Naive B cell (primary cell): Measurements from ENCODE around the gene FOXC1. TPM values are rescaled to one million over a fixed set of nuclear protein-coding genes. Genes with fewer than 3 reads are reported as not detected.

Source experiments
- ATAC-seq, 2 donors: fragments of 150-1000 bp; cut with Tn5 transposase; 2 replicates each; pipeline ENCODE4 v1.10.0; 2021; ENCODE audit warnings: low read depth in 2 of 2, mild to moderate bottlenecking in 2 of 2, moderate library complexity in 2 of 2
- DNase-seq: peaks from one replicate; pipeline ENCODE4 v3.0.0; 2022
- H3K27ac Mint-ChIP-seq, 6 donors: one replicate each; pipeline ENCODE4 v1.8.0; 2020 to 2022; ENCODE audit warnings: mild to moderate bottlenecking in 6 of 6, mixed read lengths in 6 of 6, moderate library complexity in 5 of 6, inconsistent platforms in 2 of 6
- H3K27me3 Mint-ChIP-seq, 3 donors: one replicate each; pipeline ENCODE4 v1.8.0; 2021 to 2022; ENCODE audit warnings: mixed read lengths in 3 of 3, mild to moderate bottlenecking in 1 of 3
- H3K36me3 Mint-ChIP-seq, 2 donors: one replicate each; pipeline ENCODE4 v1.8.0; 2020 to 2022; ENCODE audit warnings: mixed read lengths in 2 of 2, inconsistent platforms in 1 of 2, mild to moderate bottlenecking in 1 of 2
- H3K4me1 Mint-ChIP-seq, 3 donors: one replicate each; pipeline ENCODE4 v1.8.0; 2020 to 2022; ENCODE audit warnings: mixed read lengths in 3 of 3, inconsistent platforms in 1 of 3, mild to moderate bottlenecking in 1 of 3, moderate library complexity in 1 of 3
- H3K4me3 Mint-ChIP-seq, 8 donors: one replicate each; pipeline ENCODE4 v1.8.0; 2020 to 2022; ENCODE audit warnings: mild to moderate bottlenecking in 8 of 8, mixed read lengths in 8 of 8, moderate library complexity in 8 of 8, inconsistent platforms in 2 of 8
- H3K9me3 Mint-ChIP-seq, 7 donors: one replicate each; pipeline ENCODE4 v1.8.0; 2020 to 2022; ENCODE audit warnings: mixed read lengths in 7 of 7, mild to moderate bottlenecking in 5 of 7, inconsistent platforms in 2 of 7, moderate library complexity in 1 of 7
- polyA plus RNA-seq, 6 donors: library from polyadenylated mRNA; unstranded; fragments of 300-500 nt; fragmentation: Illumina TruSeq; gene quantifications; one replicate each; pipeline ENCODE4 v1.2.3, GENCODE V29; 2021; ENCODE audit warnings: low read depth in 6 of 6

FOXC1 gene
- polyA plus RNA-seq, 6 donors from 2014 or later: 0.17 TPM; not detected in 5

DNA sequence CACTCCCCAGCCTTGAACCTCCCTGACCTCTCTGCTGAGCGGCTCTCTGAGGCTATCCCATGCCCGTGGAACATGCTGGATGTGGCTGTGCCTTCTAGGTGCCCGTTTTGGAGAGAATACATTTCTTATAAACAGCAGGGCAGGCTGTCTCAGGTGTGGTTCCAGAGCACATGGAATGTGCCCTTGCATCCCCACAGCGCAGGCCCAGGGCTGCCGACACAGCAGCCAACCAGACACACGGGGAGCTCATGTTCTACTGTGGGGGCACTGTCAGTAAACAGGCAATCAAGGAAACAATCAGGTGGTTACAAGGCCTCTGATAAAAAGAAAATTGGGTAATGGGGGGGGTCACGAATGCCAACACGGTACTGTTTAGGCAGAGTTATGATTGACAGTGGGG lies 30.8 kb downstream of the FOXC1 start:
- Mint-ChIP-seq H3K4me1 (peaks cover 4 to 15% (median 12%) of the 10 kb centered on the region in 3 donors), H3K36me3 (peaks cover 0 to 8% of the 10 kb centered on the region in 2 donors), H3K27me3 (peaks cover 0 to 4% (median 0%) of the 10 kb centered on the region in 3 donors), H3K27ac (peak overlapping the region in 1 of 6 donors; percentile 2), H3K4me3 (no peak overlapping the region), H3K9me3 (no peaks in the 10 kb centered on the region)
- no peak for DNase-seq
- no peak for ATAC-seq

DNA sequence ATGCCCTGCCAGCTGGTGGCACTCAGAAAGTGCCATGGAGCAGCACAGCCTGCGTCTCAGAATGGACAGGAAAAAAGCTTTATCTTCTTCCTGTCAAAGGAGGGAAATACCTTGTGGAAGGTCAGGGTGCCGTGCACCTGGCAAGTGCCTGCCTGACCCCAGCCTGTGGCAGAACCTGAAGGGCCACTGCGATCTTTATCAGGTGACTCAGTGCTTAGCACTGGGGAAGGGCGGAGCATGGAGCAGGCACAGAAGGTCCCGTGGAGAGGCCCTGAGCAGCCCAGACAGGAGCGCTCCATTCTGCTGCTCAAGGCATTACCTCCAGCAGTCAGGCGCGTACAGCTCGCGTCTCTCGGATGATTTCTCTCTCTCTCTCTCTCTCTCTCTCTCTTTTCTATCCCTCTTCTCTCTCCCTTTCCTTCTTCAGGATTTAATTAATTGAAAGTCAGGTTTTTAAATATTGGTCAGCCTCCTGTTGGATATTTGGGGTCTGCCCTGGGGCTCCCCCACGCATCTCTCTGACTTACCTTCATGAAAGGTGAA lies 31.7 kb downstream of the FOXC1 start:
- Mint-ChIP-seq H3K36me3 (peaks cover 0 to 8% of the 10 kb centered on the region in 2 donors), H3K27ac (no peak overlapping the region), H3K27me3 (peaks cover 0 to 12% (median 0%) of the 10 kb centered on the region in 3 donors), H3K4me3 (no peak overlapping the region), H3K9me3 (no peaks in the 10 kb centered on the region), H3K4me1 (peaks cover 4 to 20% (median 15%) of the 10 kb centered on the region in 3 donors)
- no peak for ATAC-seq
- no peak for DNase-seq

DNA sequence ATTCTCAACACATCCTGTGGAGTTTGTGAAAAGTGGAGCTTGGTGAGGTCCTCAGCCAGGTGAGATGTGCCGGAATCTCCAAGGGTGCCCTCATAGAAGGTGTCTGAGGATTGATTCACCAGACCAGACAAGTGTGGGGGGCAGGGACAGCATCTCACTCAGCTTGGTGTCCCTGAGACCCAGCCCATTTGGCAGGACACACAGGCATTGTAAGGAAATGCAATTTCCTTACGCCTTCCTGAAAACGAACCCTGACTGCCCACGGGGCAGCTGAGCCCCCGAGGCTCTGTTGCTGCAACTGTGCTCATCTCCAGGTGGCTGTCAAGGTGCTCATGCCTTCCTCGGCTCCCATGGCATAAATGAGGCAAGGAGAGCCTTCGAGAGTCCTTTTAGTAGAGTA lies 33.4 kb downstream of the FOXC1 start:
- H3K36me3 Mint-ChIP-seq: peaks cover 0 to 8% of the 10 kb centered on the region in 2 donors

DNA sequence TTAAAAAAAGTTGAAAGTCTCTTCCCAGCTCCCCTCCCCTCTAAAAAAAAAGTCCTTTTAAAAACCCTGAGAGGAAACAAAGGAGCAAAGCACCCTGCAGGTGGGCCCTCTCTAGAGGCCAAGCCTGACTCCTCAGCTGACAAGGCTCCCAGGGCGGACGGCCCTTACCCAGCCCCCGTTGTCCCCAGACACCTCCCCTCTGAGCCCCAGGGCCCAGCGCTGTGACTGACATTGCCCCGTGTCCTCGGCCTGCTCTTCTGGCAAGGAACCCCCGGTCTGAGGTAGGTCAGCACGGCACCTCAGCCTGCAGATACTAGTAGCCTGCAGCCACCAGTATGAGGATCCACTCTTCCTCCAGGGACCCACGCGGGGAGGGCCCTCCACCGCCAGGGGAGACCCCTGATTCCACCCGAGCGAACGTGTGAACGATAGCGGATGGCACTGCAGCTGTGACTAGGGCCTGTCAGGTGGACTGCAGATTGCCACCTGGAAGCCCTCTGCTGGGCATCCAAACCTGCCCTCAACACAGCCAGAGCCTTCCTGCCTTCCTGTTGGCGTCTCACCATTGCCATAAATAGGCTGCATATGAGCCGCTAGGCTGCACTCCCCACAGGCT lies 34.2 kb downstream of the FOXC1 start:
- H3K36me3 Mint-ChIP-seq: peaks cover 0 to 8% of the 10 kb centered on the region in 2 donors
- H3K4me3 Mint-ChIP-seq: no peak overlapping the region
- no peak overlapping the region for H3K27ac Mint-ChIP-seq
- no peaks in the 10 kb centered on the region for H3K9me3 Mint-ChIP-seq
- no peak for DNase-seq
- peaks cover 0 to 17% (median 3%) of the 10 kb centered on the region in 3 donors for H3K27me3 Mint-ChIP-seq
- peaks cover 4 to 11% (median 8%) of the 10 kb centered on the region in 3 donors for H3K4me1 Mint-ChIP-seq
- no peak for ATAC-seq

More for the DNA sequence above, 33.4 kb downstream of the FOXC1 start:
- no peak overlapping the region for H3K27ac Mint-ChIP-seq
- ATAC-seq (no peak), DNase-seq (no peak)
- peaks cover 0 to 12% (median 0%) of the 10 kb centered on the region in 3 donors for H3K27me3 Mint-ChIP-seq
- peaks cover 4 to 11% (median 11%) of the 10 kb centered on the region in 3 donors for H3K4me1 Mint-ChIP-seq
- H3K4me3 Mint-ChIP-seq: peak overlapping the region in 1 of 8 donors; percentile 62
- no peaks in the 10 kb centered on the region for H3K9me3 Mint-ChIP-seq

DNA sequence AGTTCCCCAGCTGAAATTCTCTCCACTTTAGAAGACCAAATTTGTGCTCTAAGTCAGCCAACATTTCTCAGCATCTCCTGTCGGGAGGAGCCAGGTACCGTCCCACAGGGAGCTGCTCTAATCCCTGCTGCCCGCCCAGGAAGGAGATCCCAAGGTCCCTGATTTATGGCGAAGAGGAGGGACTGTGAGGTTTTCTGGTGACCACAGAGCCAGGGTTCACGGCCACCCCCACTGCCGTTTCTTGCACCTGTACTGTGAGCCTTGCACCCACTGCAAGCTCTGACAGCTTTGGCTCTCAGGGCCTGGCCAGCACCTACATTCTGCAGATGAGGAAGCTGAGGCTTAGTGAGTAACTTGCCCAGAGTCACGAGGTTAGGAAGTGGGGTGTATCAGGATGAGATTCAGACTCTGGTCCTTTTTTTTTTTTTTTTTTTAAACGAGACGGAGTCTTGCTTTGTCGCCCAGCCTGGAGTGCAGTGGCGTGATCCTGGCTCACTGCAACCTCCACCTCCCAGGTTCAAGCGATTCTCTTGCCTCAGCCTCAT lies 34.9 kb downstream of the FOXC1 start:
- DNase-seq: no peak
- peaks cover 4 to 11% (median 7%) of the 10 kb centered on the region in 3 donors for H3K4me1 Mint-ChIP-seq
- H3K9me3 Mint-ChIP-seq: no peaks in the 10 kb centered on the region

DNA sequence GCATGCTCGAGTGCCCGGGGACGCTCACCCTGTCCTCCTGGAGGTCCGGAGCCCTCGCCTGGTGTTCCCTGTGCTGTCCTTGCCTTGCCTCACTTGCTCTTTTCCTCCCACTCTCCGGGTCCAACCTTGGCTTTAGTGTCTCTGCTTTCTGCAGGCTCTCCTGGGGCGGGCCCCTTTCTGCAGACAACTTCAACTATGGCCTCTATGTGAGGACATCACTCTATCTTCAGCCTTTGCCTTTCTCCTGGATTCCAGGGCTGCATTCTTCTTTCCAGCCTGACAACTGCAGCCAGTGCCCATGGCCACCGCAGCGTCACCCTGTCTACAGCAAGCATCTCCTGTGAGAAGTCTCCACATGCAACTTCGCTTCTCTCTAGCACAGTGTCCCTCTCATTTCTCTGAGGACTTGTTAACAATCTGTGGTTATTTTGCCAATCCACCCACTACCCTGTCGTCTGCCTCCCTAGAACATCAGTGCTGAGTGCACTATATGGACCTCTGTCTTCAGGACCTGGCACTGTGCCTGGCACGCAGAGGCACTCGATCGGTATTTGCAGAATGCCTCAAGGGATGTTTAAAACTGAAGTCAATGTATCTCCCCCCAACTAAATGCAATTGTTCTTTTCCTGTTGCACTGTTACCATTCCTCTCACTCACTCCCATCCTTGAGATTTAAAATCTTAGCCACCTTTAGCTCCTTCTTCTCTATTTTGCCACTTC lies 35.9 kb downstream of the FOXC1 start:
- no peak for DNase-seq
- Mint-ChIP-seq H3K4me1 (peaks cover 4 to 11% (median 7%) of the 10 kb centered on the region in 3 donors), H3K4me3 (peak overlapping the region in 1 of 8 donors; percentile 83), H3K27ac (no peak overlapping the region), H3K9me3 (no peaks in the 10 kb centered on the region), H3K36me3 (peaks cover 0 to 5% of the 10 kb centered on the region in 2 donors), H3K27me3 (peaks cover 0 to 17% (median 7%) of the 10 kb centered on the region in 3 donors)
- no peak for ATAC-seq

More for the DNA sequence above, 34.9 kb downstream of the FOXC1 start:
- Mint-ChIP-seq H3K36me3 (peaks cover 0 to 8% of the 10 kb centered on the region in 2 donors), H3K27me3 (peaks cover 0 to 17% (median 5%) of the 10 kb centered on the region in 3 donors), H3K27ac (no peak overlapping the region), H3K4me3 (no peak overlapping the region)
- ATAC-seq: no peak

DNA sequence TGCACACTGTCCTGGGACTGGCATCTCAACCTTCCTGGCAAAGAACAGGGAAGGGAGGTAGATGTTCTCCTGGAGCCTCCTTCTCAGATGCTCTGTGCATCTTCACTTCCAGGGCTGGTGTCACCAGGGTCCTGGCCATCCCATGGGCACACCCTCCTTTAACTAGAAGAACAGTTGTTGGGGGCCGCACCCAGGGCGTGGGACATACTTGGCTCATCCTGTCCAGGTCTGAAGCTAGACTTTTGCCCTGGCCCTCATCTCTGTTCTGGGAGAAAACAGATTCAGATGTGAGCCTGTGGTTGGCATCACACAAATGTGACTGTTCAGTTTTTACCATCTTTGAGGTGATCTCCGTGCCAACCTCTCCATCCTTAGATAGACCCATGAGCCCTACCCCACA lies 41.6 kb downstream of the FOXC1 start:
- ATAC-seq: no peak
- Mint-ChIP-seq H3K9me3 (no peaks in the 10 kb centered on the region), H3K27ac (peak overlapping the region in 1 of 6 donors; percentile 32), H3K27me3 (peaks cover 10 to 13% (median 11%) of the 10 kb centered on the region in 3 donors), H3K36me3 (peaks cover 0 to 9% of the 10 kb centered on the region in 2 donors), H3K4me1 (no peaks in the 10 kb centered on the region), H3K4me3 (no peak overlapping the region)
- DNase-seq: no peak

DNA sequence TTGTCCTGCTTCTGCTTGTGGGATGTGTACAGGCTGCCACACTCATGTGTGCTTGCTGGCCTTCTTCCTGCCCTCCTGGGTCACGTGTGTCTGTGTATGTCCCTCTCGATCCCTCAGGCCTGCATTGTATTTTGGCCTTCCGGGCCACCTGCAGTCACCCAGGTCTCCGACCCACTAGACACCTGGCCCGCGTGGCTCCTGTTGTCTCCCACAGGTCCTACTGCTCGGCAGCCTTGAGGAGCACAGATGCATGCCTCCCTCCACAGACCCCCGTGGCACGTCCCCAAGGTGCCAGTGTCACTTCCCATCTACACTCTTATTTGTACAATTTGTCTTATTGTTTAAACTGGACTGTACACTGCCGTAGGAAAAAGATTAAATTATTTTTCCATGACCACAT lies 43.1 kb downstream of the FOXC1 start:
- H3K36me3 Mint-ChIP-seq: peaks cover 0 to 10% of the 10 kb centered on the region in 2 donors
- peaks cover 0 to 7% (median 0%) of the 10 kb centered on the region in 3 donors for H3K4me1 Mint-ChIP-seq
- no peak overlapping the region for H3K27ac Mint-ChIP-seq
- DNase-seq (no peak), ATAC-seq (no peak)
- H3K4me3 Mint-ChIP-seq: no peak overlapping the region
- H3K9me3 Mint-ChIP-seq: no peaks in the 10 kb centered on the region
- peaks cover 12 to 20% (median 13%) of the 10 kb centered on the region in 3 donors for H3K27me3 Mint-ChIP-seq

DNA sequence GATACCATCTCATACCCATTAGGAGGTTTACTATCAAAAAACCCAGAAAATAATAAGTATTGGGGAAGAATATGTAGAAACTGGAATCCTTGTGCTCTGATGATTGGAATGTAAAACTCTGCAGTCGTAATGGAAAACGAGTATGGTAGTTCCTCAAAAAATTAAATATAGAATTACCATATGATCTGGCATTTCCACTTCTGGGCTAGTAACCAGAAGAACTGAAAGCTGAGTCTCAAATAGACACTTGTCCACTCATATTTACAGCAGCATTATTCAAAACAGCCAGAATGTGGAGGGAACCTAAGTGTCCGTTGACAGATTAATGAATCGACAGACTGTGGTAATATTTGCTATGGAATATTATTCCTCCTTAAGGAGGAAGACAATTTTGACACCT lies 44.3 kb downstream of the FOXC1 start:
- DNase-seq: no peak
- Mint-ChIP-seq H3K27me3 (peaks cover 13 to 25% (median 17%) of the 10 kb centered on the region in 3 donors), H3K36me3 (peaks cover 0 to 15% of the 10 kb centered on the region in 2 donors), H3K4me3 (no peak overlapping the region), H3K27ac (no peak overlapping the region), H3K4me1 (peaks cover 0 to 9% (median 0%) of the 10 kb centered on the region in 3 donors), H3K9me3 (no peaks in the 10 kb centered on the region)
- no peak for ATAC-seq

DNA sequence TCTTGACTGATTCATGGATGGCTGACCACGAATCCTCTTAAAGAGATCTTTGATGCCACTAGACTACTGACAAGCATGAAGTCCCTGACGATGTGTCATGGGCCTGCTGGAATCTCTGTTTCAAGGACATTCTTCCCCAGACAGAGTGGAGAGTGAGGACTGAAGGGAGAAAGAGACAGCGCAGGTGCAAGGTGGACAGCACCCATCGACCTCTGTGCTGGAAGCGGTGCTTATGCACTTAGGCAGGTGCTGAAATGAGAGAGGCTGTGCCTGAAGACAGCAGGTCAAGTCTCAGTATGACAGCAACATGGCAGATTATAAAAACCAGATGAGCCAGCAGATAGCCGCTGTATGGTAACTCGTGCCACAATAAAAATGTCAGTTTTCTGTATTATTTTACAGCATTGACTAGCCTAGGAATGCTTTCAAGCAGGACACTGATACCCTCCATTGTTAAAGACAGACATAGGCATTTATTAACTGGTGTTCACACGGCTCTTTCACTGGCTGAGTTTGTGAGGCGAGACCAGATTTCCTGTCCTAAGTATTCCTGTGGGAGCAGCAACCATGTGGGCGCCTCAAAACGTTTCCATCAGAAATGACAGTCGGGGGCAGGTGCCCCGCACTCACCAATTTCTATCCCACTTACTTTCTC lies 47.5 kb downstream of the FOXC1 start:
- Mint-ChIP-seq H3K4me3 (no peak overlapping the region), H3K4me1 (peaks cover 0 to 12% (median 0%) of the 10 kb centered on the region in 3 donors), H3K27me3 (peaks cover 36 to 50% (median 39%) of the 10 kb centered on the region in 3 donors), H3K27ac (no peak overlapping the region), H3K36me3 (peaks cover 0 to 15% of the 10 kb centered on the region in 2 donors), H3K9me3 (no peaks in the 10 kb centered on the region)
- no peak for ATAC-seq
- no peak for DNase-seq

DNA sequence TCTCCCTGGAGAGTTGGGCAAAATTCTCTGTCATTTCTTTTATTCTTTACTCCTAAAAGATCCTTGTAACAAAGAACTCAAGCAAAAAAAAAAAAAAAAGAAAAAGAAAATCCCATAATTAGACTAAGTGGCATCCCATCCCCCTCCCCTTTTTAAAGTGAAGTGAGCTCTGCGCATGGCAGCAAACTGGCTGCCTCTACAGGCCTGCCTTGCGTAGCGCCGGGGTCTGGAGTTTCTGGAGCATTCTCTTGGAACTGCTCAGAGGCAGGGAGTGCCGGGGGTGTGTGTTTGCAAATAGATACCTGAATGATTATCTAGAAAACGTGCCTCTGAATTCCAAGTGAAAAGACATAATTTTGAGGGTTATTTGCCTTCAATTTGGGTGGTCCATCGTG lies 48.1 kb downstream of the FOXC1 start:
- no peaks in the 10 kb centered on the region for H3K9me3 Mint-ChIP-seq

DNA sequence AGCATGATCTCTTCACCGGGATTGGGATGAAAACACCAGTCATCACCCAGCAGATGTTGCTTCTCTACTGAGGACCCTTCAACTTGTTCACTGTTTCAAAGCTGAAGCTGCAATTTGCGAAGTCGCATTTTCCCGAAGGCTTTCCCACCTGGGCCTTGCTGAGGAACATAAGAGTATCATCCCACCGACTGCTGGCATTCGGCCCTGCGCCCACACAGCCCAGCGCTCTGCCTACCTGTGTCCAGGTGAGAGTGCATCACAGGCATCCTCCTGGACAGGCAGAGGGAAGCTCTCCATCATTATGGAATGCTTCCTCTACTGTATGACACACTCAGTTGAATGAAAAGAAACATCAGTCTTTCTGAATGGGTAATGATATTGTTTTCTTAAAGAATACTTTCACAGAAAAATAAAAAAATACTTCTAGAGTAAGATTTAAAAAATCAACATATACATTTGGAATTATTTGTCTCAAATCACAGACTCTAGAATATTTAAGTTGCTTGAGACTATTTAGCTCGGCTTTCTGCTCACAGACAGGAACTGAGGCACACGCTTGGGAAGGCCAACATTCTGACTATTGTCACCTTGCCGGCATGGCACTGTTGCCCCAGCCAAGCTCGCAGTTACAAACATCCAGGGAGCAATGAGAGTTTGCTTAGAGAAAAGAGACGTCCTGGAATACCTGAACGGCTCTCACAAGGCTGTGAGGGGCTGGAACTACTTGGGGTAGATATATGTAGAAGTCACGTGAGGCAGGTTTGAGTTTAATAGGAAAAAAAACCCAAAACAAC lies 48.7 kb downstream of the FOXC1 start:
- H3K4me1 Mint-ChIP-seq: peaks cover 0 to 12% (median 0%) of the 10 kb centered on the region in 3 donors
- no peak overlapping the region for H3K4me3 Mint-ChIP-seq
- H3K27me3 Mint-ChIP-seq: peaks cover 39 to 54% (median 48%) of the 10 kb centered on the region in 3 donors
- DNase-seq (no peak), ATAC-seq (no peak)
- peaks cover 1 to 8% of the 10 kb centered on the region in 2 donors for H3K36me3 Mint-ChIP-seq
- no peaks in the 10 kb centered on the region for H3K9me3 Mint-ChIP-seq
- peak overlapping the region in 1 of 6 donors; percentile 63 for H3K27ac Mint-ChIP-seq

More for the DNA sequence above, 48.1 kb downstream of the FOXC1 start:
- Mint-ChIP-seq H3K27ac (no peak overlapping the region), H3K27me3 (peaks cover 40 to 53% (median 44%) of the 10 kb centered on the region in 3 donors), H3K4me3 (no peak overlapping the region), H3K36me3 (peaks cover 0 to 15% of the 10 kb centered on the region in 2 donors), H3K4me1 (peaks cover 0 to 12% (median 0%) of the 10 kb centered on the region in 3 donors)
- no peak for DNase-seq
- ATAC-seq: no peak
